Lower leg skin (tissue), 4 donors: Measurements from ENCODE around the gene DIAPH1. TPM values are rescaled to one million over a fixed set of nuclear protein-coding genes. Genes with fewer than 3 reads are reported as not detected.
A peak's percentile ranks its signal among the peaks of the same experiment; 100 is the strongest.

Source experiments
- DNase-seq, 2 donors: peaks; one replicate each; pipeline ENCODE4 v3.0.0-alpha.2; 2019; ENCODE audit warnings: low spot score in 2 of 2
- H3K4me3 ChIP-seq: fragments of 200-600 bp; sonication (generic); 2 replicates; pipeline ENCODE4 v1.5.1; 2017; ENCODE audit warnings: mild to moderate bottlenecking, low read depth; ENCODE audit not compliant: poor library complexity, severe bottlenecking
- POLR2A ChIP-seq, 2 donors: fragments of 450-650 bp; IDR thresholded peaks; one replicate each; pipeline ENCODE4 v1.6.1; 2016 to 2017; ENCODE audit warnings: antibody characterized with exemption in 2 of 2, mild to moderate bottlenecking in 1 of 2, moderate library complexity in 1 of 2
- WGBS, 2 donors: methylation state at CpG; one replicate each; pipeline ENCODE4 v1.1.5; 2018; 5-methylcytosine and 5-hydroxymethylcytosine counted together
- intact Hi-C: fragments of 100-400 bp; cut with DNase I; formaldehyde crosslinking; loops from one replicate; pipeline ENCODE4 v1.15.0; 2023; ENCODE audit warnings: low total_unique reads
- total RNA-seq, 4 donors: library from RNA; depleted of rRNA; stranded (reverse); fragments of >200 nt; gene quantifications; one replicate each; pipeline ENCODE4 v1.1.0, GENCODE V29; 2016
- TF ChIP-seq, protein P1 (sequence below), 3 donors: fragments of 450-650 bp; IDR thresholded peaks; one replicate each; pipeline ENCODE4 v1.5.1; 2016; ENCODE audit warnings: antibody characterized with exemption in 3 of 3, mild to moderate bottlenecking in 3 of 3, moderate library complexity in 2 of 3

The DIAPH1 gene
- total RNA-seq, 4 donors from 2014 or later: 64.9 to 101 (median 88.7) TPM

DNA sequence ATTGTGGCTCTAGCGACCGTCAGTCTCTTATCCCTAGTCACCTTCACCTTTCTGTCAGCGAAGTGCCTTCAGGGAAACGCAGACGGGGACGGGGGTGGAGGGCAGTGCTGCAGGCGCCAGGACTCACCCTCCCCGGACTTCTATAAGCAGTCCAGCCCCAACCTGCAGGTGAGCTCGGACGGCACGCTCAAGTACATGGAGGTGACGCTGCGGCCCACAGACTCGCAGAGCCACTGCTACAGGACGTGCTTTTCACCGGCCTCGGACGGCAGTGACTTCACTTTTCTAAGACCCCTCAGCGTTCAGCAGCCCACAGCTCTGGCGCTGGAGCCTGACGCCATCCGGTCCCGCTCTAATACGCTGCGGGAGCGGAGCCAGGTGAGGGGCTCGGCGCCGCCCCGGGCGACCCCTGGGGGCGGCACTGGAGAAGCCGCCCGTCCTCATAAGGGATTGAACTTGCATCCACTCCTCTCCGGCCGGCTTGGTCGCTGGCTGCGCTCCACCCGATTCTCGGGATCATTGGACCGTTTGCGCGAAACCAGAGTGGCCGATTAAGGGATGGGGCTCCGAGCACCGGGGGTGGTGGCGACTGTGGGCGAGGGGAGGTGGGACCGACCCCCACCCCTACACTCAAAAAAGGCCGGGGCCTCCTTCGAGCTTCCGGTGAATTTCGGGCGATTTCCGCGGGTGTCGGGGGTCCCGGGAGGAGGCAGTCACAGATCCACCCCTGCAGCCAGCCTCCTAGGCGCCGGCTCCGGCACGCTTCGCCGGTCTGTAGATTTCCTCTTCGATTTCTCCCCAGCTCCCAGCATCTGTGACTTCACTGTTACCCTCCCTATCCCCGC, 127.3 kb downstream of the DIAPH1 start:
- DNase-seq: peak in 1 of 2 donors; percentile 84
- no peak for TF ChIP-seq POLR2A (IDR thresholded peaks at IDR 0.05)
- TF ChIP-seq, protein P1, sequence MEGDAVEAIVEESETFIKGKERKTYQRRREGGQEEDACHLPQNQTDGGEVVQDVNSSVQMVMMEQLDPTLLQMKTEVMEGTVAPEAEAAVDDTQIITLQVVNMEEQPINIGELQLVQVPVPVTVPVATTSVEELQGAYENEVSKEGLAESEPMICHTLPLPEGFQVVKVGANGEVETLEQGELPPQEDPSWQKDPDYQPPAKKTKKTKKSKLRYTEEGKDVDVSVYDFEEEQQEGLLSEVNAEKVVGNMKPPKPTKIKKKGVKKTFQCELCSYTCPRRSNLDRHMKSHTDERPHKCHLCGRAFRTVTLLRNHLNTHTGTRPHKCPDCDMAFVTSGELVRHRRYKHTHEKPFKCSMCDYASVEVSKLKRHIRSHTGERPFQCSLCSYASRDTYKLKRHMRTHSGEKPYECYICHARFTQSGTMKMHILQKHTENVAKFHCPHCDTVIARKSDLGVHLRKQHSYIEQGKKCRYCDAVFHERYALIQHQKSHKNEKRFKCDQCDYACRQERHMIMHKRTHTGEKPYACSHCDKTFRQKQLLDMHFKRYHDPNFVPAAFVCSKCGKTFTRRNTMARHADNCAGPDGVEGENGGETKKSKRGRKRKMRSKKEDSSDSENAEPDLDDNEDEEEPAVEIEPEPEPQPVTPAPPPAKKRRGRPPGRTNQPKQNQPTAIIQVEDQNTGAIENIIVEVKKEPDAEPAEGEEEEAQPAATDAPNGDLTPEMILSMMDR (IDR thresholded peaks at IDR 0.05): no peak
- intact Hi-C loops: no loop called here
- WGBS, 2 donors: 77% methylated on average over 62 to 66 of the region's 66 CpGs
- no peak overlapping the region for H3K4me3 ChIP-seq

DNA sequence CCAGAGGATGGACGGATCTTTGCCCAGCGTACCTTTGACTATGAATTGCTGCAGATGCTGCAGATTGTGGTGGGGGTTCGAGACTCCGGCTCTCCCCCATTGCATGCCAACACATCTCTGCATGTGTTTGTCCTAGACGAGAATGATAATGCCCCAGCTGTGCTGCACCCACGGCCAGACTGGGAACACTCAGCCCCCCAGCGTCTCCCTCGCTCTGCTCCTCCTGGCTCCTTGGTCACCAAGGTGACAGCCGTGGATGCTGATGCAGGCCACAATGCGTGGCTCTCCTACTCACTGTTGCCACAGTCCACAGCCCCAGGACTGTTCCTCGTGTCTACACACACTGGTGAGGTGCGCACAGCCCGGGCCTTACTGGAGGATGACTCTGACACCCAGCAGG, 128.0 kb downstream of the DIAPH1 start:
- TF ChIP-seq, protein P1 (IDR thresholded peaks at IDR 0.05): no peak
- no peak for TF ChIP-seq POLR2A (IDR thresholded peaks at IDR 0.05)
- intact Hi-C loops: no loop called here
- 86 to 92% methylated on average over 13 of the region's 13 CpGs for WGBS, 2 donors
- no peak overlapping the region for H3K4me3 ChIP-seq
- peak in 1 of 2 donors; percentile 76 for DNase-seq

DNA sequence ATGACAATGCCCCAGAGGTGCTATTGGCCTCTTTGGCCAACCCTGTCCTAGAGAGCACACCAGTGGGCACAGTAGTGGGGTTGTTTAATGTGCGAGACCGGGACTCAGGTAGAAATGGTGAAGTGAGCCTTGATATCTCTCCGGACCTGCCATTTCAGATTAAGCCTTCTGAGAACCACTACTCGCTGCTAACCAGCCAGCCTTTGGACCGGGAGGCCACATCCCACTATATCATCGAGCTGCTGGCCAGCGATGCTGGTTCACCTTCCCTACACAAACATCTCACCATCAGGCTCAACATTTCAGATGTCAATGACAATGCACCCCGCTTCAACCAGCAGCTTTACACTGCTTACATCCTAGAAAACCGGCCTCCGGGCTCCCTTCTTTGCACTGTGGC, 128.5 kb downstream of the DIAPH1 start:
- peak in 1 of 2 donors; percentile 60 for DNase-seq
- intact Hi-C loops: no loop called here
- TF ChIP-seq, protein P1 (IDR thresholded peaks at IDR 0.05): no peak
- TF ChIP-seq POLR2A (IDR thresholded peaks at IDR 0.05): no peak
- 96 to 97% methylated on average over 10 of the region's 10 CpGs for WGBS, 2 donors
- H3K4me3 ChIP-seq: no peak overlapping the region

DNA sequence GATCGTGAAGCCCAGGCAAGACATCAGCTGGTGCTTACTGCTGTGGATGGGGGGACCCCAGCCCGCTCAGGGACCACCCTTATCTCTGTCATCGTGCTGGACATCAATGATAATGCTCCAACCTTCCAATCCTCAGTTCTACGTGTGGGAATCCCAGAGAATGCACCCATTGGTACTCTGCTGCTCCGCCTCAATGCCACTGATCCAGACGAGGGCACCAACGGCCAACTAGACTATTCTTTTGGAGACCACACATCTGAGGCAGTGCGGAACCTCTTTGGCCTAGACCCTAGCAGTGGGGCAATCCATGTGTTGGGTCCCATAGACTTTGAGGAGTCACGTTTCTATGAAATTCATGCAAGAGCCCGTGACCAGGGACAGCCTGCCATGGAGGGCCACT, 129.0 kb downstream of the DIAPH1 start:
- intact Hi-C loops: no loop called here
- TF ChIP-seq POLR2A (IDR thresholded peaks at IDR 0.05): no peak
- TF ChIP-seq, protein P1 (IDR thresholded peaks at IDR 0.05): no peak
- DNase-seq: peak in 1 of 2 donors; percentile 68
- WGBS, 2 donors: 94 to 95% methylated on average over 10 of the region's 10 CpGs
- no peak overlapping the region for H3K4me3 ChIP-seq

DNA sequence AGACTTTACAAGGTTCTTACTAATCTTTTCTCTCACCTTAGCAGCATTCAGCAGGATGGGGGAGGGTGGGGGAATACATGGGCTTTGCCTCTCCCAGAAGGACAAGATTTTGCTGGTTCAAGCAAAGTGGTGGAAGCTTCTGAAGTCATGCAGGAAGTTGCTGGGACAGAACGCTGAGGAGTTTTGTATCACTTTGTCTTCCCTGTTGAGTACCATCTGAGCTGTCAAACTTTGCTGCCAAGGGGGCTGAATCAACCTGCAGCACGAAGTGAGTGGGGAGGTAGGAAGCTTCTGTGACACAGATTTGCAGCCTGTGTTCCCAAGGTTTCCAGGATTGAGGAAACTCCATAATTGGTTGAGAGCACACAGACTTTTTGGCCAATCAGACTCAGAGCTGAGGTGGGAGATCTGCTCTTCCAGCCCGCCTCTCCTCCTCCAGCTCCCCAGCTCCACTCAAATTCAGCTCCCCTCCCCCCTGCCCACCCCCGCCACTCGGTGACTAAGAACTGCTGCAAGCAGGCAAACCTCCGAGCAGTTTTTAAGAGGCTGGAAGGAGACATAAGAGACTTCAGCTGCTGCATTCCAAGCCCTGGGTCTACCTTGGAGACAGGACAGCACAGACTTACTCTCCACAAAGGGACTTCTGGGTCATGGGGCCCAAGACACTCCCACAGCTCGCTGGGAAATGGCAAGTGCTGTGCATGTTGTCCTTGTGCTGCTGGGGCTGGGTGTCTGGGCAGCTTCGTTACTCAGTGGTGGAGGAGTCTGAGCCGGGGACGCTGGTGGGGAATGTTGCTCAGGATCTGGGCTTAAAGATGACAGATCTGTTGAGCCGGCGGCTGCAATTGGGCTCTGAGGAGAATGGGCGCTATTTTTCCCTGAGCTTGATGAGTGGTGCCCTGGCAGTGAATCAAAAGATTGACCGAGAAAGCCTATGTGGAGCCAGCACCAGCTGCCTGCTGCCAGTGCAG, 129.9 kb downstream of the DIAPH1 start, which contains the start of gene PCDHGC5:
Gene PCDHGC5 (plus strand): TSS at position 491 of the 971 bp plus-strand sequence. CDS start 160 bp downstream, at position 651.
- H3K4me3 ChIP-seq: no peak within 1 kb of the TSS
- intact Hi-C loops: no loop called here
- WGBS, 2 donors: 62 to 69% methylated on average over 14 of the region's 14 CpGs
- DNase-seq: peak in 1 of 2 donors; percentile 78
- TF ChIP-seq, protein P1 (IDR thresholded peaks at IDR 0.05): no peak
- no peak for TF ChIP-seq POLR2A (IDR thresholded peaks at IDR 0.05)
